Kidney (tissue), 14 donors: Measurements from ENCODE around the gene BSDC1. TPM values are rescaled to one million over a fixed set of nuclear protein-coding genes. Genes with fewer than 3 reads are reported as not detected.
A peak's percentile ranks its signal among the peaks of the same experiment; 100 is the strongest.

ENCODE experiments used
- DNase-seq, 5 donors: peaks; one replicate each; pipeline ENCODE4 v3.0.0-alpha.2; 2013 to 2020
- FAIRE-seq: peaks from 2 replicates; lab custom pipeline; 2012; peaks lifted over from hg19 to GRCh38; lab: Jason Lieb, UNC
- H3K27ac ChIP-seq, 2 donors: one replicate each; pipeline ENCODE4 v1.7.0; 2013; ENCODE audit warnings: low read depth in 2 of 2, low read length in 2 of 2, inconsistent platforms in 1 of 2
- H3K27me3 ChIP-seq: one replicate; pipeline ENCODE4 v1.7.1; 2013; ENCODE audit warnings: low read length, inconsistent platforms; ENCODE audit not compliant: control insufficient read depth, insufficient read depth
- H3K36me3 ChIP-seq, 3 donors: one replicate each; pipeline versions ENCODE4 v1.7.0 to v1.7.1; 2013; ENCODE audit warnings: low read length in 3 of 3, control low read depth in 1 of 3, inconsistent platforms in 1 of 3; ENCODE audit not compliant: insufficient read depth in 3 of 3, control insufficient read depth in 2 of 3
- H3K4me1 ChIP-seq, 3 donors: one replicate each; pipeline versions ENCODE4 v1.7.0 to v1.7.1; 2013; ENCODE audit warnings: low read length in 3 of 3, inconsistent platforms in 1 of 3, low read depth in 1 of 3; ENCODE audit not compliant: control insufficient read depth in 2 of 3, insufficient read depth in 2 of 3
- H3K4me3 ChIP-seq, 3 donors: one replicate each; pipeline versions ENCODE4 v1.7.0 to v1.8.1; 2013; ENCODE audit warnings: low read length in 3 of 3, control low read depth in 1 of 3, inconsistent platforms in 1 of 3
- H3K9ac ChIP-seq, 3 donors: one replicate each; pipeline versions ENCODE4 v1.7.0 to v1.7.1; 2013; ENCODE audit warnings: low read length in 3 of 3, control low read depth in 1 of 3, inconsistent platforms in 1 of 3
- H3K9me3 ChIP-seq, 3 donors: one replicate each; pipeline versions ENCODE4 v1.7.0 to v1.7.1; 2013; ENCODE audit warnings: low read length in 3 of 3, control low read depth in 1 of 3, inconsistent platforms in 1 of 3; ENCODE audit not compliant: control insufficient read depth in 2 of 3, insufficient read depth in 1 of 3
- CTCF ChIP-seq: IDR thresholded peaks from 3 replicates; pipeline ENCODE4 v1.5.1; 2012; ENCODE audit warnings: mild to moderate bottlenecking, moderate library complexity, borderline replicate concordance; ENCODE audit not compliant: insufficient read depth; ENCODE audit errors: extremely low read depth
- intact Hi-C: fragments of 100-400 bp; cut with DNase I; formaldehyde crosslinking; loops from one replicate; pipeline ENCODE4 v1.11.1; 2022
- polyA plus RNA-seq: library from polyadenylated mRNA; stranded (reverse); fragments of 350-450 nt; fragmentation: Illumina TruSeq; extraction: RNeasy Lipid Tissue Mini Kit (QIAGEN cat#74804); gene quantifications from one replicate; pipeline ENCODE4 v1.2.3, GENCODE V29; 2014; ENCODE audit warnings: low read depth, low replicate concordance; ENCODE audit not compliant: insufficient read depth
- total RNA-seq: library from RNA; stranded (reverse); fragmentation: NEBNext Ultra II Directional; extraction: Animal tissue kit (Norgen Biotek cat#: 25700); gene quantifications from one replicate; pipeline ENCODE4 v1.2.1, GENCODE V29; 2021
- donor health status: control.
- donor health status: control.
- donor health status: control.
- donor health status: control.
- donor health status: control.
- donor health status: DM: yes; HTN: yes; CAD: no.
- donor health status: Normal renal cell carcinoma (clear cell type).

Gene BSDC1
- total and polyA plus RNA-seq, 2 donors from 2014 or later: 40.2 to 61.7 TPM

- H3K4me3 ChIP-seq: no peak overlapping the region
- no peaks in the 10 kb centered on the region for H3K9me3 ChIP-seq
- H3K27ac ChIP-seq: peak overlapping the region in 1 of 2 donors; percentile 54
- no peak overlapping the region for H3K9ac ChIP-seq
- H3K4me1 ChIP-seq: peaks cover 8 to 22% (median 11%) of the 10 kb centered on the region in 3 donors
- FAIRE-seq: no peak
- DNase-seq: peak; percentile 62 to 88 (median 74)
- TF ChIP-seq CTCF: no peak
- intact Hi-C loops: no loop called here
- no peaks in the 10 kb centered on the region for H3K27me3 ChIP-seq
- no peaks in the 10 kb centered on the region for H3K36me3 ChIP-seq
Observed at GRCh38 chr1:32353886-32354570, 40.2 kb downstream of the BSDC1 start.

GRCh38 chr1:32353431-32353830 is 40.8 kb downstream of the BSDC1 start:
- H3K27me3 ChIP-seq: no peaks in the 10 kb centered on the region
- no peak for TF ChIP-seq CTCF
- H3K27ac ChIP-seq: no peak overlapping the region
- peak overlapping the region in 1 of 3 donors; percentile 67 for H3K4me3 ChIP-seq
- FAIRE-seq: no peak
- H3K36me3 ChIP-seq: no peaks in the 10 kb centered on the region
- peaks cover 8 to 24% (median 11%) of the 10 kb centered on the region in 3 donors for H3K4me1 ChIP-seq
- DNase-seq: no peak
- intact Hi-C loops: no loop called here
- H3K9ac ChIP-seq: peak overlapping the region in 1 of 3 donors; percentile 19
- H3K9me3 ChIP-seq: no peaks in the 10 kb centered on the region

GRCh38 chr1:32352831-32353383 is 41.3 kb downstream of the BSDC1 start:
- DNase-seq (no peak), FAIRE-seq (no peak)
- H3K9me3 ChIP-seq: no peaks in the 10 kb centered on the region
- intact Hi-C loops: no loop called here
- H3K27ac ChIP-seq: no peak overlapping the region
- H3K9ac ChIP-seq: peak overlapping the region in 1 of 3 donors; percentile 19
- H3K4me1 ChIP-seq: peaks cover 8 to 28% (median 11%) of the 10 kb centered on the region in 3 donors
- no peak for TF ChIP-seq CTCF
- H3K36me3 ChIP-seq: no peaks in the 10 kb centered on the region
- no peaks in the 10 kb centered on the region for H3K27me3 ChIP-seq
- peak overlapping the region in 2 of 3 donors; percentile 6 to 67 for H3K4me3 ChIP-seq
